Measurements from ENCODE around the gene POP5.

GRCh38 chr12:120625557-120626419 is 44.6 kb upstream of the POP5 start:
- TF ChIP-seq, protein P1, sequence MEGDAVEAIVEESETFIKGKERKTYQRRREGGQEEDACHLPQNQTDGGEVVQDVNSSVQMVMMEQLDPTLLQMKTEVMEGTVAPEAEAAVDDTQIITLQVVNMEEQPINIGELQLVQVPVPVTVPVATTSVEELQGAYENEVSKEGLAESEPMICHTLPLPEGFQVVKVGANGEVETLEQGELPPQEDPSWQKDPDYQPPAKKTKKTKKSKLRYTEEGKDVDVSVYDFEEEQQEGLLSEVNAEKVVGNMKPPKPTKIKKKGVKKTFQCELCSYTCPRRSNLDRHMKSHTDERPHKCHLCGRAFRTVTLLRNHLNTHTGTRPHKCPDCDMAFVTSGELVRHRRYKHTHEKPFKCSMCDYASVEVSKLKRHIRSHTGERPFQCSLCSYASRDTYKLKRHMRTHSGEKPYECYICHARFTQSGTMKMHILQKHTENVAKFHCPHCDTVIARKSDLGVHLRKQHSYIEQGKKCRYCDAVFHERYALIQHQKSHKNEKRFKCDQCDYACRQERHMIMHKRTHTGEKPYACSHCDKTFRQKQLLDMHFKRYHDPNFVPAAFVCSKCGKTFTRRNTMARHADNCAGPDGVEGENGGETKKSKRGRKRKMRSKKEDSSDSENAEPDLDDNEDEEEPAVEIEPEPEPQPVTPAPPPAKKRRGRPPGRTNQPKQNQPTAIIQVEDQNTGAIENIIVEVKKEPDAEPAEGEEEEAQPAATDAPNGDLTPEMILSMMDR (IDR thresholded peaks at IDR 0.05), result no peak
- no peak for TF ChIP-seq POLR2A (IDR thresholded peaks at IDR 0.05)

All from ovary (tissue), 3 donors.